NCI-H146 treated with DMSO at 0.1 percent for 48 hours (cell line): Measurements from ENCODE around the gene ACOT7.

Experiments used
- DNase-seq: peaks from one replicate; lab custom pipeline; 2025; ENCODE audit not compliant: unreplicated experiment; lab: John Stamatoyannopoulos, UW

ACOT7 gene

DNA sequence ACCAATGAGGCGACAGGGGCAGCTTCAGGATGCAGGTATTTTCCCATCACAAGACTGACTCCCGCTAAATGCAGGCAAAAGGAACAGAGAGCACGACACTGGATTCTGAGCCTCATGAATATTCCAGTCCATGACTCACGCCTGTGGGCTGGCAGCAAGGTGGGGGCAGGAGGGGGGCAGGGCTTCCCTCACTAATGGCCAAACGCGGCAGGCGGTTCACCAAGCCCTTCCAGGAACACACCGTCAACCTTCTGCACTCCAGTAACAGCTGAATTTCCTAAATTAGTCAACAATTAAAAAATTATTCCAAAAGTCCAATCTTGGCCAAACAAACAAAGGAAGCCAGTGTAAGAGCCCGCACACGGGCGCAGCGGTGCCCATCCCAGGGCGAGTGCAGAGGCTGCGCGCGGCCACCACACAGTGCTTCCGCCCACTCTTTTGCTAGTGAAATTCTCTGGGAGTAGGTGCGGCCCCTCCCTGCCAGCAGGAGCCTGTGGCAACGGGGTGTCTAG is 120.1 kb downstream of the ACOT7 start:
- DNase-seq, result no peak

- DNase-seq, result no peak
Observed at GRCh38 chr1:6272868-6273267, 120.7 kb downstream of the ACOT7 start.

GRCh38 chr1:6272452-6272851 is 121.1 kb downstream of the ACOT7 start:
- no peak for DNase-seq

DNA sequence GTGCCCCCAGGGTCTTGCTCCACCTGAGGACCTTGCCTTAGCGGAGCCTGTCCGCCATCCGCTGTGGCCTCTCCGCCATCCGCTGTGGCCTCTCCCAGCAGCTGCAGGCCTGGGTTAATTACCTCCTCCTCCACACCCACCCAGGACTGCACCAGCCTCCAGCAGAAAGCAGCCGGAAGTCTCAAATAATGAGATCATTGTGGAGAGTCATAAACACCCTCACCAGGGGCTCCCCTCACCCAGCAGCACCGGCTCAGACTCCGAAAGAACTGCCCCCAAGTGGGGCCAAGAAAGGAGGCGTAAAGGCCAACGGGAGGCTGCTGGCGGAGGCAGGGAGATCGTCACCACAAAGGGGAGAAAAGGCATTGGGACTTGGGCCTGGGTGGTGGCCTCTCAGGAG is 122.0 kb downstream of the ACOT7 start:
- peak; percentile 60 for DNase-seq

- no peak for DNase-seq
Observed at GRCh38 chr1:6271006-6271405, 122.6 kb downstream of the ACOT7 start.

- DNase-seq, result no peak
Observed at GRCh38 chr1:6270401-6270800, 123.2 kb downstream of the ACOT7 start.

- DNase-seq, result peak; percentile 39
Observed at GRCh38 chr1:6269720-6270400, 123.7 kb downstream of the ACOT7 start.

- no peak for DNase-seq
Observed at GRCh38 chr1:6269296-6269695, 124.3 kb downstream of the ACOT7 start.

GRCh38 chr1:6268415-6268814 is 125.2 kb downstream of the ACOT7 start:
- no peak for DNase-seq

GRCh38 chr1:6267686-6268322 is 125.8 kb downstream of the ACOT7 start:
- no peak for DNase-seq

DNA sequence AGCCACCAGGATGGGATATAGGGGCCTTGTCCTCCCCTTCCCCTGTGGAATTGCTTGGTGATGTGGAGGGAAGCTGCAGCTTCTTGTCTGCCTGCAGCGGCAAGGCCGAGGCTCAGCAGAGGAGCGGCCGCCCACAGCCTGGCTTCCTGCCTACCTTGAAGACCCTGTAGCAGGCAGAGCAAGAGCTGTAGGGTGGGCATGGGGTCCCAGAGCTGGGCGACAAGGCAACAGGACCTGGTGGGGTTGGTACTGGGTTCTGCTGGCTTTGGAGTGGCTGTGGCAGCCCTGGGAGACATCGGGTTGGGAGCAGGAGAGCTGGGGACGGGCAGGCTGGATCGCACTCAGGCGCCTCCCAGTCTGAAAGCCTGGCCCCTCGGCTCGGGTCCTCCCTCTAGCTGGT is 126.9 kb downstream of the ACOT7 start:
- no peak for DNase-seq

DNA sequence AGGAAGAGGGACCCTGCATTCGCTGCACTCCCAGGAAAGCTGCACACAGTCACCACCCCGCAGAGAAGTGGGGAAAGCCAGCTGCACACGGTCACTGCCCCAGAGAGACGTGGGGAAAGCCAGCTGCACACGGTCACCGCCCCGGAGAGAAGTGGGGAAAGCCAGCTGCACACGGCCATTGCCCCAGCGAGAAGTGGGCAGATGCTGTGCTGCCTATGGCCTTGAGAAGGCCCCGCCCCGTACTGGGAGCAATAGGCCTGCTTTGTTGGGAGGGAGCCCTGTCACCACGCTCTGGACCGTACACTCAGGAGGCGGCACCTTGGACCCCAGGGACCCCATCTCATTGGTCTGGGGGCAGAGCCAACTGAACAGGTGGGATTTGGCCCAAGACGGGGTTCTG is 128.4 kb downstream of the ACOT7 start:
- no peak for DNase-seq

DNA sequence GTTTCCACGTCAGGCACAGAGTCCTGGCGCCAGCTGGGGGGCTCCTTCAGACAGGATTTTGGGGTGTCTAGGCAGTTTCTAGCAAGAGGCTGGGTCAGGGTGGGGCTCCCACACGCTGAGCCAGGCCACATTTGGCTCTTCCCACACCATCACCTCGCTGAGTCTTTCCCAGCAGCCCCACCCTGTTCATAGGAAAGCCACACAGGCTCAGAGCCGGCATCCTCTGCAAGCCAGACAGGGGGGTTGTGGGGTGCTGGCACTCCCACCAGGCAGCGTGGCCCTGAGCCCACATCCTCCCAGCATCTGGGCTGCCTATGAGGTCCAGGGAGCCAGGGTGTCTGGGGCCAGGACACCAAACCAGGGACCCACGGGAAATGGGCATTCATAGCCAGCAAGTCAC is 129.9 kb downstream of the ACOT7 start:
- no peak for DNase-seq

DNA sequence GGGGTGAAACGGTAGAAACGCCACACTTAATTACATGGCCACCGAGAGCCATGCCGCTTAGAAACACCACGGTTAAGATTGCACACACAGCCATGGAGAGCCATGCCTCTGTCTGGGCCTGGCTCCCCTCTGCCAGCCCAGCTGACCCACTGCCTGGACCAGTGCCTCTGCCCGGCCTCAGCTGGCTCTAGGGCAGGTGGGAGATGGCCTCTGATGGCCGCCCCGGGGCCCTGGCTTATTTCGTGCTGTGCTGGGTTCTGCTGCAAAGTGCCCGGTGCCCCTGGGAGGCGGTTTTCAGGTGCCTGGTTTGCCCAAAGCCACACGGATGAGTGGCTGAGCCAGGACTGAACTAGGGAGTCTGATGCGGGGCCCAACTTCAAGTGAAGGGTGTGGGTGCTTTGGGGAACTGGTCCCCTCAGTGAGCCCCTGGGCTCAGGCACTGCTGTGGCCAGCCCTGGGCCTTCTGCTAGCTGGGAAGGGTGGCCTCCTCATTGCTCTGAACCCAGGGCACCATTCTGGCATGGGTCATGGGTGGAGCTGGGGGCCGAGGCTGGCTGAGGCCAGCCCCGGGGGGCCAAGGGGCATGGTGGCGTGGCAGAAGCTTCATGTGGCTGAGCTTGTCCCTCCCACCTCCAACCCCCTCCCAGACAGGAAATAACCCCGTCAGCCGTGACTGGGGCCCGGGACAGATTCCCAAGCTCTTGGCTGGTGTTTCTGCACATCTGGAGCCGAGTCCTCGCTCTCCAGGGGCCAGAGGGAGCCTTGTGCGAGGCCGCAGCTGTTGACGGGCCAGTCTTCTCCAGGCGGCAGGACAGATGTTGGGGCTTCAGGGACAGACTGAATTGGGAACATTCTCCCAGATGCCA is 130.8 kb downstream of the ACOT7 start:
- no peak for DNase-seq

DNA sequence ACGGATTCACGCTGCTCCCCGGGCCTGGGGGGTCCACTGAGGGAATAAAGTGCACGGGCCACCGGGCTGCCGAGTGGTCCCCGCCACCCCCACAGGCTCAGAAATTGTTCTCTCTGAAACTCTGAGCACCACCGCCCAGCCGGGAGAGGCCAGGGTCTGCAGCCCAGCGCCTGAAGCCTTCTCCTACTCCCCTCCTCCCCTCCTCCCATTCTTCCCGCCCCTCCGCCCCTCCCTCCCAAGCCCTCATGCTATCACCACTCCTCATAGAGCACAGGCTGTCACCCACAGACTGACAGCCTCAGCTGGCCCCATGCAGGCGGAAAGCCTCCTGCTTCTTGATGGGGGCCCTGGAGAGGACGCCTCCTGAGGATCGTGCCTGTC is 132.0 kb downstream of the ACOT7 start:
- no peak for DNase-seq

- no peak for DNase-seq
Observed at GRCh38 chr1:6260961-6261614, 132.5 kb downstream of the ACOT7 start, which contains the start of gene GPR153. Gene GPR153, minus strand, starts transcription at chr1:6261098. Its CDS starts 6,193 bp downstream, at chr1:6254905.

- DNase-seq, result no peak
Observed at GRCh38 chr1:6260433-6260934, 133.1 kb downstream of the ACOT7 start.

GRCh38 chr1:6259491-6260362 is 133.8 kb downstream of the ACOT7 start:
- DNase-seq, result no peak

- no peak for DNase-seq
Observed at GRCh38 chr1:6258675-6259074, 134.9 kb downstream of the ACOT7 start.

GRCh38 chr1:6257541-6258069 is 136.0 kb downstream of the ACOT7 start:
- no peak for DNase-seq
